Lung (tissue), 12 donors: Measurements from ENCODE around the gene FKBP5. TPM values are rescaled to one million over a fixed set of nuclear protein-coding genes. Genes with fewer than 3 reads are reported as not detected.
"Not testable (repeated sequence)": the region's sequence is repeated elsewhere in the genome, so short reads cannot be mapped to it uniquely, and the experiment has no call there.

Experiments
- ATAC-seq: fragments of 200-7000 bp; cut with Tn5 transposase; one replicate; pipeline ENCODE4 v1.9.1; 2020; ENCODE audit warnings: moderate number of reproducible peaks; ENCODE audit not compliant: insufficient read depth, low FRiP score
- DNase-seq, 3 donors: peaks; one replicate each; pipeline ENCODE4 v3.0.0-alpha.2; 2013 to 2017
- H3K27ac ChIP-seq, 2 donors: one replicate each; pipeline ENCODE4 v1.5.1; 2013; ENCODE audit warnings: mild to moderate bottlenecking in 2 of 2, moderate library complexity in 2 of 2, control low read depth in 1 of 2, inconsistent platforms in 1 of 2, low read depth in 1 of 2, low read length in 1 of 2
- H3K27me3 ChIP-seq, 3 donors: one replicate each; pipeline ENCODE4 v1.5.1; 2013; ENCODE audit warnings: low read length in 2 of 3; ENCODE audit not compliant: control insufficient read depth in 3 of 3, insufficient read depth in 3 of 3
- H3K36me3 ChIP-seq, 4 donors: one replicate each; pipeline ENCODE4 v1.5.1; 2013; ENCODE audit warnings: low read length in 4 of 4, mild to moderate bottlenecking in 1 of 4, moderate library complexity in 1 of 4; ENCODE audit not compliant: control insufficient read depth in 4 of 4, insufficient read depth in 4 of 4
- H3K4me1 ChIP-seq, 5 donors: one replicate each; pipeline ENCODE4 v1.5.1; 2013; ENCODE audit warnings: low read length in 5 of 5, mild to moderate bottlenecking in 2 of 5, moderate library complexity in 1 of 5; ENCODE audit not compliant: control insufficient read depth in 5 of 5, insufficient read depth in 5 of 5
- H3K4me3 ChIP-seq: one replicate; pipeline ENCODE4 v1.5.1; 2013; ENCODE audit warnings: mild to moderate bottlenecking, control low read depth, moderate library complexity
- H3K9ac ChIP-seq, 2 donors: one replicate each; pipeline ENCODE4 v1.5.1; 2013; ENCODE audit warnings: low read length in 2 of 2, control low read depth in 1 of 2; ENCODE audit not compliant: insufficient read depth in 1 of 2
- H3K9me3 ChIP-seq, 4 donors: one replicate each; pipeline ENCODE4 v1.5.1; 2013; ENCODE audit warnings: low read length in 3 of 4, mild to moderate bottlenecking in 1 of 4, moderate library complexity in 1 of 4; ENCODE audit not compliant: control insufficient read depth in 4 of 4, insufficient read depth in 3 of 4
- CTCF ChIP-seq: IDR thresholded peaks from 2 replicates; pipeline ENCODE4 v1.5.1; 2012; ENCODE audit warnings: mild to moderate bottlenecking; ENCODE audit errors: control extremely low read depth, extremely low read depth
- WGBS, 2 donors: extraction: QIAGEN DNeasy Blood & Tissue Kit; methylation state at CpG; one replicate each; pipeline ENCODE4 v1.1.7; 2013; 5-methylcytosine and 5-hydroxymethylcytosine counted together
- polyA plus RNA-seq, 2 donors: library from polyadenylated mRNA; stranded (reverse); fragments of 200-250 nt; gene quantifications; one replicate each; pipeline ENCODE4 v1.2.1, GENCODE V29; 2013
- total RNA-seq, 2 donors: library from RNA; depleted of rRNA in 1 of 2; stranded (reverse); fragments of >200 nt in 1 of 2; gene quantifications; one replicate each; pipeline ENCODE4 v1.2.1, GENCODE V29; 2014 to 2021
- donor health status: control.
- donor health status: control.
- donor health status: Bipolar disorder and iron deficiency.
- donor health status: healthy.
- donor health status: DM: yes; HTN: yes; CAD: no.

FKBP5 gene
- total and polyA plus RNA-seq, 4 donors = 25.9 to 245 (median 106) TPM

GRCh38 chr6:35675871-35676459 lies 12.8 kb downstream of the FKBP5 start:
- Histone ChIP-seq H3K27ac (no peak overlapping the region), H3K4me1 (peaks cover 0 to 10% (median 3%) of the 10 kb centered on the region in 5 donors), H3K27me3 (no peaks in the 10 kb centered on the region), H3K4me3 (no peak overlapping the region), H3K36me3 (no peaks in the 10 kb centered on the region), H3K9ac (peak overlapping the region in 1 of 2 donors; percentile 9), H3K9me3 (no peaks in the 10 kb centered on the region)
- 88 to 93% methylated on average over 4 of the region's 4 CpGs for WGBS, 2 donors
- no peak for ATAC-seq
- no peak for DNase-seq
- no peak for TF ChIP-seq CTCF

GRCh38 chr6:35674594-35674993 lies 14.1 kb downstream of the FKBP5 start:
- no peak for TF ChIP-seq CTCF
- Histone ChIP-seq H3K4me3 (no peak overlapping the region), H3K27me3 (no peaks in the 10 kb centered on the region), H3K4me1 (peaks cover 0 to 9% (median 3%) of the 10 kb centered on the region in 5 donors), H3K9ac (no peak overlapping the region), H3K36me3 (no peaks in the 10 kb centered on the region), H3K9me3 (no peaks in the 10 kb centered on the region), H3K27ac (no peak overlapping the region)
- 73 to 95% methylated on average over 3 of the region's 3 CpGs for WGBS, 2 donors
- ATAC-seq (no peak), DNase-seq (no peak)

- no peak overlapping the region for H3K27ac ChIP-seq
- ATAC-seq (no peak), DNase-seq (no peak)
- no peaks in the 10 kb centered on the region for H3K27me3 ChIP-seq
- H3K9me3 ChIP-seq = no peaks in the 10 kb centered on the region
- WGBS, 2 donors = 48 to 65% methylated on average over 1 of the region's 1 CpG
- H3K4me3 ChIP-seq = no peak overlapping the region
- no peaks in the 10 kb centered on the region for H3K36me3 ChIP-seq
- no peak for TF ChIP-seq CTCF
- peaks cover 0 to 12% (median 3%) of the 10 kb centered on the region in 5 donors for H3K4me1 ChIP-seq
- H3K9ac ChIP-seq = no peak overlapping the region
Observed at GRCh38 chr6:35673755-35674154, 15.0 kb downstream of the FKBP5 start.

GRCh38 chr6:35673284-35673666 lies 15.4 kb downstream of the FKBP5 start:
- H3K27ac ChIP-seq, ATAC-seq, H3K36me3 ChIP-seq, DNase-seq, H3K27me3 ChIP-seq, H3K9ac ChIP-seq, H3K9me3 ChIP-seq, H3K4me3 ChIP-seq: not testable (repeated sequence)
- 96 to 100% methylated on average over 2 of the region's 2 CpGs for WGBS, 2 donors
- H3K4me1 ChIP-seq = peaks cover 0 to 17% (median 3%) of the 10 kb centered on the region in 5 donors

- H3K9me3 ChIP-seq, H3K27ac ChIP-seq, DNase-seq, H3K9ac ChIP-seq, ATAC-seq, H3K4me3 ChIP-seq, H3K36me3 ChIP-seq, H3K27me3 ChIP-seq: not testable (repeated sequence)
- H3K4me1 ChIP-seq = peaks cover 0 to 14% (median 2%) of the 10 kb centered on the region in 5 donors
- 94 to 97% methylated on average over 9 of the region's 9 CpGs for WGBS, 2 donors
Observed at GRCh38 chr6:35670453-35670852, 18.3 kb downstream of the FKBP5 start.
